ENCODE measurements around the gene ZNF839. TPM values are rescaled to one million over a fixed set of nuclear protein-coding genes. Genes with fewer than 3 reads are reported as not detected.

ZNF839 gene
- total RNA-seq, 1 donor from 2014 or later, result 10.1 TPM

GRCh38 chr14:102338724-102339123, 19.2 kb downstream of the ZNF839 start:
- ATAC-seq, result no peak
- peak; percentile 31 for DNase-seq
- peaks cover 56% of the 10 kb centered on the region for H3K36me3 ChIP-seq
- no peaks in the 10 kb centered on the region for H3K4me1 ChIP-seq
- H3K4me3 ChIP-seq, result no peak overlapping the region
- no peaks in the 10 kb centered on the region for H3K9me3 ChIP-seq
- intact Hi-C loops (cut with DNase I), result no loop called here
- no peak for TF ChIP-seq CTCF (IDR thresholded peaks at IDR 0.05)
- H3K27me3 ChIP-seq, result no peaks in the 10 kb centered on the region
- no peak overlapping the region for H3K27ac ChIP-seq

GRCh38 chr14:102341566-102341965, 22.0 kb downstream of the ZNF839 start:
- DNase-seq (no peak), ATAC-seq (peak; percentile 12)
- no peaks in the 10 kb centered on the region for H3K9me3 ChIP-seq
- H3K4me1 ChIP-seq, result no peaks in the 10 kb centered on the region
- peaks cover 80% of the 10 kb centered on the region for H3K36me3 ChIP-seq
- TF ChIP-seq CTCF (IDR thresholded peaks at IDR 0.05), result no peak
- intact Hi-C loops (cut with DNase I), result no loop called here
- no peak overlapping the region for H3K4me3 ChIP-seq
- no peak overlapping the region for H3K27ac ChIP-seq
- H3K27me3 ChIP-seq, result no peaks in the 10 kb centered on the region

GRCh38 chr14:102342238-102342637, 22.7 kb downstream of the ZNF839 start:
- Histone ChIP-seq H3K27ac (no peak overlapping the region), H3K27me3 (no peaks in the 10 kb centered on the region), H3K4me1 (no peaks in the 10 kb centered on the region), H3K9me3 (no peaks in the 10 kb centered on the region), H3K36me3 (peaks cover 78% of the 10 kb centered on the region), H3K4me3 (no peak overlapping the region)
- intact Hi-C loops (cut with DNase I), result no loop called here
- no peak for ATAC-seq
- DNase-seq, result no peak
- TF ChIP-seq CTCF (IDR thresholded peaks at IDR 0.05), result no peak

- no peak overlapping the region for H3K4me3 ChIP-seq
- DNase-seq (no peak), ATAC-seq (no peak)
- no peaks in the 10 kb centered on the region for H3K4me1 ChIP-seq
- no peak for TF ChIP-seq CTCF (IDR thresholded peaks at IDR 0.05)
- H3K27ac ChIP-seq, result no peak overlapping the region
- peaks cover 82% of the 10 kb centered on the region for H3K36me3 ChIP-seq
- H3K9me3 ChIP-seq, result no peaks in the 10 kb centered on the region
- intact Hi-C loops (cut with DNase I), result no loop called here
- no peaks in the 10 kb centered on the region for H3K27me3 ChIP-seq
Observed at GRCh38 chr14:102344084-102344483, 24.5 kb downstream of the ZNF839 start.

- no peak for TF ChIP-seq CTCF (IDR thresholded peaks at IDR 0.05)
- H3K4me1 ChIP-seq, result no peaks in the 10 kb centered on the region
- intact Hi-C loops (cut with DNase I), result no loop called here
- no peak overlapping the region for H3K4me3 ChIP-seq
- no peaks in the 10 kb centered on the region for H3K9me3 ChIP-seq
- H3K27me3 ChIP-seq, result no peaks in the 10 kb centered on the region
- no peak for ATAC-seq
- no peak for DNase-seq
- peaks cover 84% of the 10 kb centered on the region for H3K36me3 ChIP-seq
- H3K27ac ChIP-seq, result no peak overlapping the region
Observed at GRCh38 chr14:102344485-102344884, 24.9 kb downstream of the ZNF839 start.

- no peaks in the 10 kb centered on the region for H3K27me3 ChIP-seq
- no peak for TF ChIP-seq CTCF (IDR thresholded peaks at IDR 0.05)
- no peak overlapping the region for H3K27ac ChIP-seq
- DNase-seq, result no peak
- intact Hi-C loops (cut with DNase I), result no loop called here
- no peaks in the 10 kb centered on the region for H3K9me3 ChIP-seq
- no peak overlapping the region for H3K4me3 ChIP-seq
- no peak for ATAC-seq
- no peaks in the 10 kb centered on the region for H3K4me1 ChIP-seq
- peaks cover 89% of the 10 kb centered on the region for H3K36me3 ChIP-seq
Observed at GRCh38 chr14:102345232-102345631, 25.7 kb downstream of the ZNF839 start.
